Uterus (tissue), 4 donors: Measurements from ENCODE around the gene P2RY14. TPM values are rescaled to one million over a fixed set of nuclear protein-coding genes. Genes with fewer than 3 reads are reported as not detected.

ENCODE experiments used
- DNase-seq, 2 donors: peaks; one replicate each; pipeline ENCODE4 v3.0.0-alpha.2; 2019 to 2020
- H3K27ac ChIP-seq, 2 donors: fragments of 200-600 bp; sonication (generic); 1 replicate in 1 of 2; 2 replicates in 1 of 2; pipeline ENCODE4 v1.5.1; 2016 to 2018
- H3K27me3 ChIP-seq, 2 donors: fragments of 200-600 bp; sonication (generic); one replicate each; pipeline ENCODE4 v1.5.1; 2018 to 2019; ENCODE audit warnings: control low read depth in 1 of 2
- H3K36me3 ChIP-seq, 2 donors: fragments of 200-600 bp; sonication (generic); one replicate each; pipeline ENCODE4 v1.5.1; 2019; ENCODE audit warnings: control low read depth in 1 of 2
- H3K4me1 ChIP-seq, 2 donors: fragments of 200-600 bp; sonication (generic); one replicate each; pipeline ENCODE4 v1.5.1; 2018 to 2019; ENCODE audit warnings: control low read depth in 1 of 2
- H3K4me3 ChIP-seq, 2 donors: fragments of 200-600 bp; sonication (generic); 1 replicate in 1 of 2; 2 replicates in 1 of 2; pipeline ENCODE4 v1.5.1; 2018 to 2019; ENCODE audit warnings: mild to moderate bottlenecking in 1 of 2
- H3K9me3 ChIP-seq, 2 donors: fragments of 200-600 bp; sonication (generic); one replicate each; pipeline ENCODE4 v1.5.1; 2019; ENCODE audit warnings: control low read depth in 1 of 2
- CTCF ChIP-seq, 4 experiments: fragments of 200-600 bp in 2 of 4; fragments of 450-650 bp in 2 of 4; sonication (generic) in 2 of 4; IDR thresholded peaks; one replicate each; pipeline ENCODE4 v1.5.1; 2016 to 2019; ENCODE audit warnings: antibody characterized with exemption in 4 of 4, mild to moderate bottlenecking in 2 of 4, moderate library complexity in 1 of 4
- POLR2A ChIP-seq, 2 donors: fragments of 450-650 bp; IDR thresholded peaks; one replicate each; pipeline ENCODE4 v1.6.1; 2016; ENCODE audit warnings: antibody characterized with exemption in 2 of 2, mild to moderate bottlenecking in 1 of 2, moderate library complexity in 1 of 2
- intact Hi-C: fragments of 100-400 bp; cut with DNase I; formaldehyde crosslinking; loops from one replicate; pipeline ENCODE4 v1.15.1; 2023; ENCODE audit warnings: low total_unique reads
- total RNA-seq, 4 donors: library from RNA; depleted of rRNA in 3 of 4; stranded (reverse); fragments of >200 nt in 3 of 4; gene quantifications; one replicate each; pipeline versions ENCODE4 v1.1.0 to v1.2.4, GENCODE V29; 2014 to 2023
- donor health status: DM: yes; HTN: yes; CAD: no.

P2RY14 gene
- total RNA-seq, 4 donors from 2014 or later, result 0.51 to 2.6 (median 0.61) TPM

- DNase-seq, result no peak
- no peaks in the 10 kb centered on the region for H3K4me1 ChIP-seq
- H3K27me3 ChIP-seq, result no peaks in the 10 kb centered on the region
- no peaks in the 10 kb centered on the region for H3K9me3 ChIP-seq
- H3K36me3 ChIP-seq, result no peaks in the 10 kb centered on the region
- TF ChIP-seq CTCF (IDR thresholded peaks at IDR 0.05) (no peak), POLR2A (IDR thresholded peaks at IDR 0.05) (no peak)
- intact Hi-C loops, result loop anchor here (10.0 kb wide), 1 partner anchor 59 kb away; no protein-coding TSS in a partner anchor
- no peak overlapping the region for H3K4me3 ChIP-seq
- H3K27ac ChIP-seq, result no peak overlapping the region
Measured at GRCh38 chr3:151225040-151225975, 53.0 kb downstream of the P2RY14 start.

- H3K27ac ChIP-seq, result no peak overlapping the region
- no peaks in the 10 kb centered on the region for H3K36me3 ChIP-seq
- DNase-seq, result no peak
- intact Hi-C loops, result loop anchor here (10.0 kb wide), 1 partner anchor 60 kb away; no protein-coding TSS in a partner anchor
- H3K4me1 ChIP-seq, result no peaks in the 10 kb centered on the region
- no peaks in the 10 kb centered on the region for H3K27me3 ChIP-seq
- H3K9me3 ChIP-seq, result no peaks in the 10 kb centered on the region
- no peak overlapping the region for H3K4me3 ChIP-seq
- TF ChIP-seq CTCF (IDR thresholded peaks at IDR 0.05) (no peak), POLR2A (IDR thresholded peaks at IDR 0.05) (no peak)
Measured at GRCh38 chr3:151224268-151224866, 54.0 kb downstream of the P2RY14 start.

GRCh38 chr3:151219056-151219455, 59.3 kb downstream of the P2RY14 start:
- no peaks in the 10 kb centered on the region for H3K27me3 ChIP-seq
- no peaks in the 10 kb centered on the region for H3K9me3 ChIP-seq
- no peak for TF ChIP-seq CTCF (IDR thresholded peaks at IDR 0.05)
- TF ChIP-seq POLR2A (IDR thresholded peaks at IDR 0.05), result no peak
- no peak overlapping the region for H3K4me3 ChIP-seq
- no peaks in the 10 kb centered on the region for H3K36me3 ChIP-seq
- H3K27ac ChIP-seq, result no peak overlapping the region
- intact Hi-C loops, result no loop called here
- DNase-seq, result no peak
- peaks cover 0 to 8% of the 10 kb centered on the region in 2 donors for H3K4me1 ChIP-seq

GRCh38 chr3:151218136-151218535, 60.2 kb downstream of the P2RY14 start:
- TF ChIP-seq POLR2A (IDR thresholded peaks at IDR 0.05), result no peak
- no peak for TF ChIP-seq CTCF (IDR thresholded peaks at IDR 0.05)
- no peaks in the 10 kb centered on the region for H3K36me3 ChIP-seq
- H3K4me3 ChIP-seq, result no peak overlapping the region
- H3K4me1 ChIP-seq, result peaks cover 0 to 8% of the 10 kb centered on the region in 2 donors
- no peaks in the 10 kb centered on the region for H3K27me3 ChIP-seq
- no peak overlapping the region for H3K27ac ChIP-seq
- intact Hi-C loops, result no loop called here
- DNase-seq, result no peak
- H3K9me3 ChIP-seq, result no peaks in the 10 kb centered on the region
